Measurements from ENCODE around the gene KRI1.
A peak's percentile ranks its signal among the peaks of the same experiment; 100 is the strongest.

Gene KRI1

DNA sequence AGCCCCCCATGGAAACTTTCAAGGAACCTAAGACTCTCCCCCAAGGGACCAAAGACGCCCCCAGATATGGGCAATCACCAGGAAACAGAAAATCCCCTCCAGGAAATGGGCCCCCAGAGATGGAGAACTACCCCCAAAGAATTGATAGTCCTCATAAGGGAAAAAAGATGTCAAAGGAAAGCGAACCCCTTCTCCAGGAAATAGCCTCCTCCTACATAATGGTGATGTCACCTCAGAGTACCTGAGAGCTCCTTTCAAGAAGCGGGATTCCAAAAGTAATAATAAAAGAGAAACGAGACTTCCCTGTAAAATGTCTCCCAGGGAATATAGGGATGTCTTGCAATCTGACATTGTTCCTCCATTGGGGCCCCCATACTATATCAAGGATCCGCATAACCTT, 1.8 kb upstream of the KRI1 start:
- in situ Hi-C loops (cut with MboI; ENCODE audit: low pct_unique_long_range_greater_than_20kb, low sequenced_read_pairs, unreplicated experiment) = no loop called here
- peak; percentile 4 for DNase-seq (ENCODE audit: low spot score)
- TF ChIP-seq, protein P1, sequence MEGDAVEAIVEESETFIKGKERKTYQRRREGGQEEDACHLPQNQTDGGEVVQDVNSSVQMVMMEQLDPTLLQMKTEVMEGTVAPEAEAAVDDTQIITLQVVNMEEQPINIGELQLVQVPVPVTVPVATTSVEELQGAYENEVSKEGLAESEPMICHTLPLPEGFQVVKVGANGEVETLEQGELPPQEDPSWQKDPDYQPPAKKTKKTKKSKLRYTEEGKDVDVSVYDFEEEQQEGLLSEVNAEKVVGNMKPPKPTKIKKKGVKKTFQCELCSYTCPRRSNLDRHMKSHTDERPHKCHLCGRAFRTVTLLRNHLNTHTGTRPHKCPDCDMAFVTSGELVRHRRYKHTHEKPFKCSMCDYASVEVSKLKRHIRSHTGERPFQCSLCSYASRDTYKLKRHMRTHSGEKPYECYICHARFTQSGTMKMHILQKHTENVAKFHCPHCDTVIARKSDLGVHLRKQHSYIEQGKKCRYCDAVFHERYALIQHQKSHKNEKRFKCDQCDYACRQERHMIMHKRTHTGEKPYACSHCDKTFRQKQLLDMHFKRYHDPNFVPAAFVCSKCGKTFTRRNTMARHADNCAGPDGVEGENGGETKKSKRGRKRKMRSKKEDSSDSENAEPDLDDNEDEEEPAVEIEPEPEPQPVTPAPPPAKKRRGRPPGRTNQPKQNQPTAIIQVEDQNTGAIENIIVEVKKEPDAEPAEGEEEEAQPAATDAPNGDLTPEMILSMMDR (IDR thresholded peaks at IDR 0.05; ENCODE audit: extremely low read depth, insufficient read depth, missing control alignments) = no peak

DNA sequence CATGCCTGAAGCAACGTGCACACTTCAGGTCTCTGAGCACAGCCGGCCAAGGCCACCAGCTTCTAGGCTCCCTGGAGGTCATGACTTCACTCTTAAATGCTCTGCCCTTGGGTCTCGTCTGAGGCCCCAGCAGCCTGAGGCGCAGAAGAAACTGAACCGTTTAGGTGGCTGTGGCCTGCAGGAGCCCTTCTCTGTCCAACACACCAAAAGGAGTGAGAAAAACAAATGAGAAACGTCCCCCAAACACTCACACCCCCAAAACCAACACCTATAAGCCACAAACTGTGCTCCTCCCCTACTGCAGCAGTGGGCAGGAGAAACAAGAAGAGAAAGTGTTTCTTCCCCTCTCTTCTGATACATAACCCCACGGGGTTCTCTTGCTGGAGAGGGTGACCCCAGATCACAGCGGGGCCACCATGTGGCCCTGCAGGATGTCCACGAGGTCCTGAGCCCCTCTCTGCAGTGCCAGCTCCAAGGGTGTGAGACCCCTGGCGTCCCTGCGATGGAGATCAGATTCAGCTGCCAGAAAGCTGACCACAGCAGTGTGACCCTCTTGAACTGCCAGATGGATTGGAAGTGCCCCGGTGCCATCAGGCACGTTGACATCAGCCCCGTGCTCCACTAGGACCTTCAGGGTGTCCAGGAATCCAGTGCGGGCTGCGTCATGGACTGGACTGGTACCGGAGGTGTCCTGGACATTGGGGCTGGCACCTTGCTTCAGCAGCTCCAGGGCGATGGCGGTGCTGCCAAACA, 1.0 kb upstream of the KRI1 start:
- TF ChIP-seq, protein P1 (IDR thresholded peaks at IDR 0.05; ENCODE audit: extremely low read depth, insufficient read depth, missing control alignments) = no peak
- peak; percentile 83 for DNase-seq (ENCODE audit: low spot score)
- in situ Hi-C loops (cut with MboI; ENCODE audit: low pct_unique_long_range_greater_than_20kb, low sequenced_read_pairs, unreplicated experiment) = no loop called here

- TF ChIP-seq, protein P1 (IDR thresholded peaks at IDR 0.05; ENCODE audit: extremely low read depth, insufficient read depth, missing control alignments) = no peak
- no peak for DNase-seq (ENCODE audit: low spot score)
- in situ Hi-C loops (cut with MboI; ENCODE audit: low pct_unique_long_range_greater_than_20kb, low sequenced_read_pairs, unreplicated experiment) = no loop called here
Measured at GRCh38 chr19:10566408-10566657, 523 bp upstream of the KRI1 start.

- in situ Hi-C loops (cut with MboI; ENCODE audit: low pct_unique_long_range_greater_than_20kb, low sequenced_read_pairs, unreplicated experiment) = no loop called here
- peak; percentile 84 for DNase-seq (ENCODE audit: low spot score)
Measured at GRCh38 chr19:10565028-10565566, 713 bp downstream of the KRI1 start.

DNA sequence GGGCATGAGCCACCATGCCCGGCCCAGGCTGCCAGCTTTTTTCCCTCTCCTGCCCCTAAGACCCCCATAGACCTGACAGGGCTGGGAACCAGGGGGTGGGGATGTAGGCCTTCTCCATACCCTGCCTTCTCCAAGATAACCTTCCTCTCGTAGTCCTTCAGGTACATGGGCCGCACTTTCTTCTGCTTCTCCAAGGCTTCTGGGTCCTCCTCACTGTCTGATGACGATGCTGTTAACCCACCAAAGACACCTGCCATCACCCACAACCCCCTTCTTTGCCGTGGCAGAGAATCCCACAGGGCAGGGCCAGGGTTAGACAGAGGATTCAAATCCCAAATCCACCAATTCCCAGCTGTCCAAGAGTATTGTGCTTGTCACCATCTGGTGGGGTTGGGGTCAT, 3.2 kb downstream of the KRI1 start:
- TF ChIP-seq, protein P1 (IDR thresholded peaks at IDR 0.05; ENCODE audit: extremely low read depth, insufficient read depth, missing control alignments) = no peak
- in situ Hi-C loops (cut with MboI; ENCODE audit: low pct_unique_long_range_greater_than_20kb, low sequenced_read_pairs, unreplicated experiment) = no loop called here
- DNase-seq (ENCODE audit: low spot score) = no peak

More at GRCh38 chr19:10565028-10565566, 713 bp downstream of the KRI1 start:
- TF ChIP-seq, protein P1 (IDR thresholded peaks at IDR 0.05; ENCODE audit: extremely low read depth, insufficient read depth, missing control alignments) = peak; percentile 54

DNA sequence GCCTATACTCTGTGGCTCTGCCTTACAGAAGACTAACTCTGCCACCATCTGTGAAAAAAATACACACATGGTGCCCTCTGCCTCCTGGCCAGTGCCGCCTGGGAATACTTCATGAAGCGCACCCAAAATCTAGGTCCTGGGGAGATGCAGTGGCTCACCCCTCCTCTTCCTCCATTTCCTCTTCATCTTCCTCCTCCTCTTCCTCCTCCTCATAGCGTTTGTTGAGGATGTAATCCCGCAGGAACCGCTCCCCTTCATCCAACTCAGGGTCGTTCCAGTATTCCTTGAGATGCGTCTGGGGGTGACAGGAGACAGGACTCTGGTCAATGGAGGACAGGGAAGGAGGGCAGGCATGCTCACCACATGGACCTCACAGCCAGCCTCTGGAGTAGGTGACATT, 5.7 kb downstream of the KRI1 start:
- in situ Hi-C loops (cut with MboI; ENCODE audit: low pct_unique_long_range_greater_than_20kb, low sequenced_read_pairs, unreplicated experiment) = no loop called here
- TF ChIP-seq, protein P1 (IDR thresholded peaks at IDR 0.05; ENCODE audit: extremely low read depth, insufficient read depth, missing control alignments) = no peak
- no peak for DNase-seq (ENCODE audit: low spot score)
